Measurements from ENCODE around the gene SORCS2.

- TF ChIP-seq CTCF (IDR thresholded peaks at IDR 0.05) (no peak), POLR2A (IDR thresholded peaks at IDR 0.05) (no peak)
These were observed 565.4 kb downstream of the SORCS2 start for GRCh38 chr4:7757501-7758471.

Measured in right lobe of liver (tissue), 4 donors.